Liver (tissue), 9 donors: ENCODE measurements around the gene DHX35. TPM values are rescaled to one million over a fixed set of nuclear protein-coding genes. Genes with fewer than 3 reads are reported as not detected.
A peak's percentile ranks its signal among the peaks of the same experiment; 100 is the strongest.

Experiments
- DNase-seq: peaks from one replicate; pipeline ENCODE4 v3.0.0-alpha.2; 2017; ENCODE audit warnings: low spot score
- H3K27ac ChIP-seq, 2 donors: one replicate each; pipeline ENCODE4 v1.7.0; 2013; ENCODE audit warnings: inconsistent platforms in 2 of 2, low read length in 2 of 2, control low read depth in 1 of 2, low read depth in 1 of 2, mild to moderate bottlenecking in 1 of 2
- H3K27me3 ChIP-seq, 4 donors: one replicate each; pipeline versions ENCODE4 v1.6.1 to v1.7.0; 2013; ENCODE audit warnings: low read length in 3 of 4, inconsistent platforms in 1 of 4, mild to moderate bottlenecking in 1 of 4, moderate library complexity in 1 of 4; ENCODE audit not compliant: control insufficient read depth in 4 of 4, insufficient read depth in 4 of 4
- H3K36me3 ChIP-seq, 4 donors: one replicate each; pipeline versions ENCODE4 v1.6.1 to v1.7.0; 2013; ENCODE audit warnings: low read length in 3 of 4, mild to moderate bottlenecking in 3 of 4, low read depth in 1 of 4, moderate library complexity in 1 of 4; ENCODE audit not compliant: control insufficient read depth in 4 of 4, insufficient read depth in 3 of 4
- H3K4me1 ChIP-seq, 4 donors: one replicate each; pipeline versions ENCODE4 v1.6.1 to v1.7.0; 2013; ENCODE audit warnings: low read length in 3 of 4, mild to moderate bottlenecking in 3 of 4, moderate library complexity in 1 of 4; ENCODE audit not compliant: control insufficient read depth in 4 of 4, insufficient read depth in 4 of 4
- H3K4me3 ChIP-seq, 3 donors: one replicate each; pipeline versions ENCODE4 v1.6.1 to v1.7.0; 2013; ENCODE audit warnings: low read length in 3 of 3, control low read depth in 1 of 3, low read depth in 1 of 3, mild to moderate bottlenecking in 1 of 3
- H3K9ac ChIP-seq, 2 donors: one replicate each; pipeline ENCODE4 v1.7.0; 2013; ENCODE audit warnings: low read length in 2 of 2, mild to moderate bottlenecking in 2 of 2, moderate library complexity in 2 of 2, control low read depth in 1 of 2, low read depth in 1 of 2
- H3K9me3 ChIP-seq, 4 donors: one replicate each; pipeline versions ENCODE4 v1.6.1 to v1.7.0; 2013; ENCODE audit warnings: low read length in 3 of 4; ENCODE audit not compliant: control insufficient read depth in 4 of 4
- ATF3 ChIP-seq: IDR thresholded peaks from 2 replicates; pipeline ENCODE4 v1.6.1; 2016; ENCODE audit warnings: antibody characterized with exemption
- EGR1 ChIP-seq, 2 donors: IDR thresholded peaks; 2 replicates each; pipeline ENCODE4 v1.6.1; 2016 to 2018; ENCODE audit warnings: antibody characterized with exemption in 2 of 2, low read depth in 2 of 2
- FOXA1 ChIP-seq: IDR thresholded peaks from 2 replicates; pipeline ENCODE4 v1.6.1; 2016; ENCODE audit warnings: antibody characterized with exemption
- FOXA2 ChIP-seq: IDR thresholded peaks from 2 replicates; pipeline ENCODE4 v1.6.1; 2016; ENCODE audit warnings: antibody characterized with exemption
- GABPA ChIP-seq, 2 donors: IDR thresholded peaks in 1 of 2; conservative IDR thresholded peaks in 1 of 2; 2 replicates each; pipeline ENCODE4 v1.6.1; 2016; ENCODE audit warnings: antibody characterized with exemption in 2 of 2, mild to moderate bottlenecking in 1 of 2, moderate library complexity in 1 of 2
- HNF4A ChIP-seq, 2 donors: conservative IDR thresholded peaks; 2 replicates each; pipeline ENCODE4 v1.6.1; 2016; ENCODE audit warnings: antibody characterized with exemption in 2 of 2, mild to moderate bottlenecking in 2 of 2
- HNF4G ChIP-seq: IDR thresholded peaks from 2 replicates; pipeline ENCODE4 v1.6.1; 2016; ENCODE audit warnings: antibody characterized with exemption
- NR2F2 ChIP-seq: IDR thresholded peaks from 2 replicates; pipeline ENCODE4 v1.6.1; 2016; ENCODE audit warnings: antibody characterized with exemption
- RAD21 ChIP-seq, 2 donors: IDR thresholded peaks; 2 replicates each; pipeline ENCODE4 v1.6.1; 2016; ENCODE audit warnings: antibody characterized with exemption in 2 of 2, mild to moderate bottlenecking in 2 of 2
- RXRA ChIP-seq, 2 donors: IDR thresholded peaks; 2 replicates each; pipeline ENCODE4 v1.6.1; 2017 to 2018; ENCODE audit warnings: antibody characterized with exemption in 2 of 2, mild to moderate bottlenecking in 1 of 2
- SP1 ChIP-seq: IDR thresholded peaks from 2 replicates; pipeline ENCODE4 v1.6.1; 2018; ENCODE audit warnings: antibody characterized with exemption, mild to moderate bottlenecking
- TAF1 ChIP-seq: conservative IDR thresholded peaks from 2 replicates; pipeline ENCODE4 v1.6.1; 2016; ENCODE audit warnings: antibody characterized with exemption, mild to moderate bottlenecking
- YY1 ChIP-seq: IDR thresholded peaks from 2 replicates; pipeline ENCODE4 v1.6.1; 2016; ENCODE audit warnings: antibody characterized with exemption, mild to moderate bottlenecking
- WGBS: extraction: QIAGEN DNeasy Blood & Tissue Kit; methylation state at CpG from one replicate; pipeline ENCODE4 v1.1.7; 2013; 5-methylcytosine and 5-hydroxymethylcytosine counted together
- polyA plus RNA-seq, 2 donors: library from polyadenylated mRNA; stranded (reverse) in 1 of 2; unstranded in 1 of 2; fragments of 200-250 nt in 1 of 2; fragments of >200 nt in 1 of 2; fragmentation: Nextera tagmentation in 1 of 2; extraction: Ambion mirVana in 1 of 2; gene quantifications; one replicate each; pipeline versions ENCODE4 v1.2.1 to v1.2.3, GENCODE V29; 2013 to 2015
- total RNA-seq, 2 donors: library from RNA; depleted of rRNA; stranded (reverse); fragments of >200 nt; gene quantifications; one replicate each; pipeline ENCODE4 v1.2.3, GENCODE V29; 2014
- TF ChIP-seq, protein P1 (sequence below): IDR thresholded peaks from 2 replicates; pipeline ENCODE4 v1.6.1; 2016; ENCODE audit warnings: antibody characterized with exemption, mild to moderate bottlenecking
- TF ChIP-seq, protein P2 (sequence below): IDR thresholded peaks from 2 replicates; pipeline ENCODE4 v1.6.1; 2016; ENCODE audit warnings: antibody characterized with exemption
- TF ChIP-seq, protein P3 (sequence below): fragments of 150-350 bp; IDR thresholded peaks from 2 replicates; pipeline ENCODE4 v1.5.1; 2017; ENCODE audit warnings: improper control_type of control experiment, low read depth, low read length; ENCODE audit not compliant: missing input control
- TF ChIP-seq, protein P4 (sequence below): IDR thresholded peaks from 2 replicates; pipeline ENCODE4 v1.6.1; 2016; ENCODE audit warnings: antibody characterized with exemption
- donor health status: healthy.
- donor health status: healthy.
- donor health status: healthy.
- donor health status: healthy.
- donor health status: healthy.

DHX35 gene
- total and polyA plus RNA-seq, 4 donors, result 2.7 to 10.6 (median 4.8) TPM

DNA sequence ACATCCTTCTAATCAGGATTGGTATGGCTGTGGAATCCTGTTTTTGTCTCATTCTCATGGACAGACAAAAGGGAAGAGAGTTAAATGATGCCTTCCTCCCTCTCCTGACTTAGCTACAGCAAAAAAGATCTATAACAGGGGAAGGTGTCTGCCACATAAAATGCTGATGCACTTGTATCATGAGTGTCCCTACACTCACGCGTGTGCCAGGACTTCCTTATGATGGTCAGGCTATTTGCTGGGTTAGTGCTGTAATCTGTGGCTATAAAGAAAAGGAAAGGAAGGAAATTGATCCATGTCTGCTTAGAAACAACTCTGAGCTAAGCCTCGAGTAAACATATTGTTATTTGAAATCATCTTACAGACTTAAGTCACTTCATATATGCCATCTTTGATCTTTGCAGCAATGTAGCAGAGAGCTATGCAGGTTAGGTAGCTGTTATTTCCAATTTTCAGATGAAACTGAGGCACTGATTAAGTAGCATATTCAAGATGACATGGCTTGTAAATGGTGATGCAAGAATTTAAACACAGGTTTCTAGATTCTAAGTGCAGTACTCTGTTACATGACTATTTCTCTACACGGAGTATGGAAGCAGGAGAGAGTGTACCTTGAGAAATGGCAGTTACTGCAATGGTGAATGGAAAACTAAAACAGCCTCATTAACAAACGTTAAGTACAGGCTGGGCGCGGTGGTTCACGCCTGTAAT is 8.4 kb upstream of the DHX35 start (continued):
- TF ChIP-seq, protein P1, sequence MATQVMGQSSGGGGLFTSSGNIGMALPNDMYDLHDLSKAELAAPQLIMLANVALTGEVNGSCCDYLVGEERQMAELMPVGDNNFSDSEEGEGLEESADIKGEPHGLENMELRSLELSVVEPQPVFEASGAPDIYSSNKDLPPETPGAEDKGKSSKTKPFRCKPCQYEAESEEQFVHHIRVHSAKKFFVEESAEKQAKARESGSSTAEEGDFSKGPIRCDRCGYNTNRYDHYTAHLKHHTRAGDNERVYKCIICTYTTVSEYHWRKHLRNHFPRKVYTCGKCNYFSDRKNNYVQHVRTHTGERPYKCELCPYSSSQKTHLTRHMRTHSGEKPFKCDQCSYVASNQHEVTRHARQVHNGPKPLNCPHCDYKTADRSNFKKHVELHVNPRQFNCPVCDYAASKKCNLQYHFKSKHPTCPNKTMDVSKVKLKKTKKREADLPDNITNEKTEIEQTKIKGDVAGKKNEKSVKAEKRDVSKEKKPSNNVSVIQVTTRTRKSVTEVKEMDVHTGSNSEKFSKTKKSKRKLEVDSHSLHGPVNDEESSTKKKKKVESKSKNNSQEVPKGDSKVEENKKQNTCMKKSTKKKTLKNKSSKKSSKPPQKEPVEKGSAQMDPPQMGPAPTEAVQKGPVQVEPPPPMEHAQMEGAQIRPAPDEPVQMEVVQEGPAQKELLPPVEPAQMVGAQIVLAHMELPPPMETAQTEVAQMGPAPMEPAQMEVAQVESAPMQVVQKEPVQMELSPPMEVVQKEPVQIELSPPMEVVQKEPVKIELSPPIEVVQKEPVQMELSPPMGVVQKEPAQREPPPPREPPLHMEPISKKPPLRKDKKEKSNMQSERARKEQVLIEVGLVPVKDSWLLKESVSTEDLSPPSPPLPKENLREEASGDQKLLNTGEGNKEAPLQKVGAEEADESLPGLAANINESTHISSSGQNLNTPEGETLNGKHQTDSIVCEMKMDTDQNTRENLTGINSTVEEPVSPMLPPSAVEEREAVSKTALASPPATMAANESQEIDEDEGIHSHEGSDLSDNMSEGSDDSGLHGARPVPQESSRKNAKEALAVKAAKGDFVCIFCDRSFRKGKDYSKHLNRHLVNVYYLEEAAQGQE, result no peak
- TF ChIP-seq RXRA (IDR thresholded peaks at IDR 0.05) (no peak), ATF3 (no peak), HNF4G (no peak), FOXA2 (no peak), GABPA (IDR thresholded peaks at IDR 0.05 in 1 of 2, conservative IDR thresholded peaks at IDR 0.05 in 1 of 2) (no peak)

DNA sequence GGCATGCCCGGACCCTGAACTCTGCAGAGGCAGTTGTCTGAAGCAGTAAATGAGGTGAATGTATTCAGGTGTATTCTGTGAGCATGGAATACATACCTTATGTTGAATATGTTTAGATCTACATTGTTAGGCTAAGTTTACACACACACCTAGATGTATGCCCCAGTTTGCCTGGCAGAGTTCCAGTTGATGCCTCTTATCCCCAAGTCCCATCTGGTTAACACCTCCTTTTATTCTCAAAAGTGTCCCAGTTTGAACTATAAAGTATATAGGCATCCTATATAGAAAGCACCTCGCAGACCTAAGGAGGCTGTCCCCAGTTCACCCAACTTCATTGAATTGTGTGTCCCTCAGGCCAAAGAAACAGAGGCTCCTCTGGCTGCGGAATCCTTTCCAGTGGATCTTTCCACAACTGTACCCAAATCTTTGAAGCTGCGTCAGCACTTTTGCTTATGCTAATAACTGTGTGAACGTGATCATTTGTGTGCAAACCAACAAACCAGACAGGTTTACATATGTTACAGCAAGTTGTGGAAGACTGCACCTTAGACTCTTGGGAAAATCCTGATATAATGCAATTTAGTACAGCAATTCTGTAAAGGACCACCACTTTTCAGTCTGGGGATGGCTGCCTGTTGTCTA is 4.8 kb upstream of the DHX35 start:
- WGBS, result 92% methylated on average over 5 of the region's 5 CpGs
- H3K4me3 ChIP-seq, result no peak overlapping the region
- no peak for DNase-seq

DNA sequence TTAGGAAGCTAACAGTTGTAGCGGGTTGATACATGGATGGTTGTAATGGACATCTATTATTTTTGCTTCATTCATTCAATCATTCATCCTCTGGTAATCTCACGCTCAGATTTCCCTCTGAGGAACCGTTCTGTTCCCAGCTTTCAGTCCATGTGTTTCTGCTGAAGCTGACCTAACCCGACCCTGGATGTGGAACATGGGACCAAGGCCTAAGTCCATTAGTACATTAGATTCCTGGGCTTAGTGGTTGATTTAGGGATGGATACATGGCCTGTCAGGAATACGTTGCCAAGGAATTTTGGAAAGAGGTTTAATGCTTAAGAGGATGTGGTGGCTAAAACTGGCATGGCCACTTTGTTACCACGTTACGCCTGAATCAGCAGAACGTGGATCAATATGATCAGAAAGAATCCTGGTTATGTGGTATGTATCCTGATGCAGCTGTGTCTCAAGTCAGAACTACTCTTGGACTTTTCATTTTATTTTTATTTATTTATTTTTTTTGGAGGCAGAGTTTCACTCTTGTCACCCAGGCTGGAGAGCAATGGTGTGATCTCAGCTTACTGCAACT is 4.1 kb upstream of the DHX35 start:
- Histone ChIP-seq H3K4me3 (no peak overlapping the region), H3K27me3 (no peaks in the 10 kb centered on the region), H3K36me3 (no peaks in the 10 kb centered on the region), H3K27ac (no peak overlapping the region), H3K9ac (no peak overlapping the region), H3K4me1 (peaks cover 2 to 20% (median 17%) of the 10 kb centered on the region in 4 donors), H3K9me3 (no peaks in the 10 kb centered on the region)
- 64% methylated on average over 8 of the region's 8 CpGs for WGBS
- DNase-seq, result no peak
- TF ChIP-seq RAD21 (IDR thresholded peaks at IDR 0.05) (no peak), ATF3 (no peak), GABPA (IDR thresholded peaks at IDR 0.05 in 1 of 2, conservative IDR thresholded peaks at IDR 0.05 in 1 of 2) (no peak), EGR1 (IDR thresholded peaks at IDR 0.05; ENCODE audit: low read depth in 2 of 2) (no peak), SP1 (no peak), HNF4G (no peak), HNF4A (conservative IDR thresholded peaks at IDR 0.05) (peak; percentile 69 to 73), TAF1 (no peak), RXRA (IDR thresholded peaks at IDR 0.05) (peak in 1 of 2 donors; percentile 13)
- TF ChIP-seq, protein P2, sequence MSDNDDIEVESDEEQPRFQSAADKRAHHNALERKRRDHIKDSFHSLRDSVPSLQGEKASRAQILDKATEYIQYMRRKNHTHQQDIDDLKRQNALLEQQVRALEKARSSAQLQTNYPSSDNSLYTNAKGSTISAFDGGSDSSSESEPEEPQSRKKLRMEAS, result no peak
- TF ChIP-seq, protein P3, sequence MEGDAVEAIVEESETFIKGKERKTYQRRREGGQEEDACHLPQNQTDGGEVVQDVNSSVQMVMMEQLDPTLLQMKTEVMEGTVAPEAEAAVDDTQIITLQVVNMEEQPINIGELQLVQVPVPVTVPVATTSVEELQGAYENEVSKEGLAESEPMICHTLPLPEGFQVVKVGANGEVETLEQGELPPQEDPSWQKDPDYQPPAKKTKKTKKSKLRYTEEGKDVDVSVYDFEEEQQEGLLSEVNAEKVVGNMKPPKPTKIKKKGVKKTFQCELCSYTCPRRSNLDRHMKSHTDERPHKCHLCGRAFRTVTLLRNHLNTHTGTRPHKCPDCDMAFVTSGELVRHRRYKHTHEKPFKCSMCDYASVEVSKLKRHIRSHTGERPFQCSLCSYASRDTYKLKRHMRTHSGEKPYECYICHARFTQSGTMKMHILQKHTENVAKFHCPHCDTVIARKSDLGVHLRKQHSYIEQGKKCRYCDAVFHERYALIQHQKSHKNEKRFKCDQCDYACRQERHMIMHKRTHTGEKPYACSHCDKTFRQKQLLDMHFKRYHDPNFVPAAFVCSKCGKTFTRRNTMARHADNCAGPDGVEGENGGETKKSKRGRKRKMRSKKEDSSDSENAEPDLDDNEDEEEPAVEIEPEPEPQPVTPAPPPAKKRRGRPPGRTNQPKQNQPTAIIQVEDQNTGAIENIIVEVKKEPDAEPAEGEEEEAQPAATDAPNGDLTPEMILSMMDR, result no peak
- TF ChIP-seq, protein P4, sequence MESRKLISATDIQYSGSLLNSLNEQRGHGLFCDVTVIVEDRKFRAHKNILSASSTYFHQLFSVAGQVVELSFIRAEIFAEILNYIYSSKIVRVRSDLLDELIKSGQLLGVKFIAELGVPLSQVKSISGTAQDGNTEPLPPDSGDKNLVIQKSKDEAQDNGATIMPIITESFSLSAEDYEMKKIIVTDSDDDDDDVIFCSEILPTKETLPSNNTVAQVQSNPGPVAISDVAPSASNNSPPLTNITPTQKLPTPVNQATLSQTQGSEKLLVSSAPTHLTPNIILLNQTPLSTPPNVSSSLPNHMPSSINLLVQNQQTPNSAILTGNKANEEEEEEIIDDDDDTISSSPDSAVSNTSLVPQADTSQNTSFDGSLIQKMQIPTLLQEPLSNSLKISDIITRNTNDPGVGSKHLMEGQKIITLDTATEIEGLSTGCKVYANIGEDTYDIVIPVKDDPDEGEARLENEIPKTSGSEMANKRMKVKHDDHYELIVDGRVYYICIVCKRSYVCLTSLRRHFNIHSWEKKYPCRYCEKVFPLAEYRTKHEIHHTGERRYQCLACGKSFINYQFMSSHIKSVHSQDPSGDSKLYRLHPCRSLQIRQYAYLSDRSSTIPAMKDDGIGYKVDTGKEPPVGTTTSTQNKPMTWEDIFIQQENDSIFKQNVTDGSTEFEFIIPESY, result no peak

More for the DNA sequence above, 4.8 kb upstream of the DHX35 start:
- Histone ChIP-seq H3K36me3 (no peaks in the 10 kb centered on the region), H3K27ac (no peak overlapping the region), H3K27me3 (no peaks in the 10 kb centered on the region), H3K4me1 (peaks cover 2 to 15% (median 12%) of the 10 kb centered on the region in 4 donors), H3K9ac (no peak overlapping the region), H3K9me3 (no peaks in the 10 kb centered on the region)
- no peak for TF ChIP-seq YY1
- TF ChIP-seq, protein P2, result no peak
- no peak for TF ChIP-seq FOXA1
- no peak for TF ChIP-seq TAF1
- no peak for TF ChIP-seq HNF4A (conservative IDR thresholded peaks at IDR 0.05)
- TF ChIP-seq GABPA (IDR thresholded peaks at IDR 0.05 in 1 of 2, conservative IDR thresholded peaks at IDR 0.05 in 1 of 2), result no peak
- no peak for TF ChIP-seq FOXA2
- no peak for TF ChIP-seq RXRA (IDR thresholded peaks at IDR 0.05)
- TF ChIP-seq NR2F2, result no peak
